ENCODE data around the gene CAMK1. TPM values are rescaled to one million over a fixed set of nuclear protein-coding genes. Genes with fewer than 3 reads are reported as not detected.
A peak's percentile ranks its signal among the peaks of the same experiment; 100 is the strongest.

Gene CAMK1
- total and polyA plus RNA-seq, 9 of the 15 experiments (the other 6 are each of a cell fraction or from before 2014, with no cell fraction given) = 0.23 to 10.7 (median 6.0) TPM

DNA sequence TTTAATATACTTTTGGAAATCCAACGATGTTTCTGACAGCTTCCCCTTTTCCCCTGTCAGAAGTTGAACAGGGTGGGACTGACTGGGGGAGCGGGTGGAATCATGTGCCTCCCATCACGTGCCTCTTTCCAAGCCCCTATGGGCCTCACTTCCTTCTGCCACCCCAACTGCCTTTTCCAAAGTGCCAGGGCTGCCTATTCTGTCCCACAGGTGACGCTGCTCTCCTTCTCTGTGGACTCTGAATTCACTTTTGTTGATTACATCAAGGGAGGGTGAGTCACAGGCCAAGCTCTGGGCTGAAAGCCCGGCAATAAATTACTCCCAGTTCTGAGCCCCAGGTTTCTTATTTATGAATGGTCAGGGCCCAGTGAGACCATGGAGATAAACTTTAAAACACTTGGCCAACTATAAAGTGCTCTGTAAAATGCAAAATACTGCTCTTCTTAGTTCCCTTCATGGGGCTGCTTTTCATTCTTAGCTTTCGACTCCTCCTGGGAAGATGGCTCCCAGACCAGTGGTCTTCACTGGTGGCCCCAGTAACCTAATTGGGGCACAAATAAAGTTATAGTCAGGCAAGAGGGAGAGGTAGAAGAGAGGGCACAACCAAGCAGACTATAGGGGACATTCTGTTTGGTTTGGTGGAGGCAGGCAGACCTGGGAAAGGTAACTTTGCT lies 53.8 kb downstream of the CAMK1 start (continued):
- TF ChIP-seq, protein P1, sequence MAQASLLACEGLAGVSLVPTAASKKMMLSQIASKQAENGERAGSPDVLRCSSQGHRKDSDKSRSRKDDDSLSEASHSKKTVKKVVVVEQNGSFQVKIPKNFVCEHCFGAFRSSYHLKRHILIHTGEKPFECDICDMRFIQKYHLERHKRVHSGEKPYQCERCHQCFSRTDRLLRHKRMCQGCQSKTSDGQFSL (CRISPR knock-in tag; IDR thresholded peaks at IDR 0.05) = no peak
- TF ChIP-seq, protein P1 (tag; IDR thresholded peaks at IDR 0.05) = peak in 1 of 2 experiments; percentile 22; a peak in 1 of 4 replicates
- TF ChIP-seq TCF7 (IDR thresholded peaks at IDR 0.05; ENCODE audit: borderline replicate concordance) = no peak
- TF ChIP-seq, protein P2, sequence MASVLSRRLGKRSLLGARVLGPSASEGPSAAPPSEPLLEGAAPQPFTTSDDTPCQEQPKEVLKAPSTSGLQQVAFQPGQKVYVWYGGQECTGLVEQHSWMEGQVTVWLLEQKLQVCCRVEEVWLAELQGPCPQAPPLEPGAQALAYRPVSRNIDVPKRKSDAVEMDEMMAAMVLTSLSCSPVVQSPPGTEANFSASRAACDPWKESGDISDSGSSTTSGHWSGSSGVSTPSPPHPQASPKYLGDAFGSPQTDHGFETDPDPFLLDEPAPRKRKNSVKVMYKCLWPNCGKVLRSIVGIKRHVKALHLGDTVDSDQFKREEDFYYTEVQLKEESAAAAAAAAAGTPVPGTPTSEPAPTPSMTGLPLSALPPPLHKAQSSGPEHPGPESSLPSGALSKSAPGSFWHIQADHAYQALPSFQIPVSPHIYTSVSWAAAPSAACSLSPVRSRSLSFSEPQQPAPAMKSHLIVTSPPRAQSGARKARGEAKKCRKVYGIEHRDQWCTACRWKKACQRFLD (CRISPR knock-in tag; IDR thresholded peaks at IDR 0.05) = no peak
- no peak for TF ChIP-seq SAFB (IDR thresholded peaks at IDR 0.05; ENCODE audit: borderline replicate concordance, low read depth, low read length)
- TF ChIP-seq SMC3 (conservative IDR thresholded peaks at IDR 0.05; ENCODE audit: insufficient read depth, low read depth, low read length) = peak; percentile 85
- no peak for TF ChIP-seq HNRNPLL (IDR thresholded peaks at IDR 0.05; ENCODE audit: low read depth, low read length, poor library complexity, severe bottlenecking)
- no peak for TF ChIP-seq ZBTB8A (IDR thresholded peaks at IDR 0.05; ENCODE audit: partially characterized antibody)
- no peak for TF ChIP-seq PHB (CRISPR knock-in tag; IDR thresholded peaks at IDR 0.05)
- TF ChIP-seq, protein P3, sequence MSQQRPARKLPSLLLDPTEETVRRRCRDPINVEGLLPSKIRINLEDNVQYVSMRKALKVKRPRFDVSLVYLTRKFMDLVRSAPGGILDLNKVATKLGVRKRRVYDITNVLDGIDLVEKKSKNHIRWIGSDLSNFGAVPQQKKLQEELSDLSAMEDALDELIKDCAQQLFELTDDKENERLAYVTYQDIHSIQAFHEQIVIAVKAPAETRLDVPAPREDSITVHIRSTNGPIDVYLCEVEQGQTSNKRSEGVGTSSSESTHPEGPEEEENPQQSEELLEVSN (IDR thresholded peaks at IDR 0.05; ENCODE audit: borderline replicate concordance in 1 of 2, extremely low read depth in 1 of 2, insufficient read depth in 1 of 2, insufficient read length in 1 of 2, low read depth in 1 of 2, low read length in 1 of 2, poor library complexity in 1 of 2, severe bottlenecking in 1 of 2) = no peak
- TF ChIP-seq CBX5 (IDR thresholded peaks at IDR 0.05; ENCODE audit: borderline replicate concordance, low read depth) = 0 out of 2 replicates have a peak, but pooled peaks have one; percentile 54
- TF ChIP-seq ZNF668 (CRISPR knock-in tag; IDR thresholded peaks at IDR 0.05) = 0 out of 2 replicates have a peak, but pooled peaks have one; percentile 55
- TF ChIP-seq CC2D1A (IDR thresholded peaks at IDR 0.05) = peak; percentile 87
- TF ChIP-seq, protein P4, sequence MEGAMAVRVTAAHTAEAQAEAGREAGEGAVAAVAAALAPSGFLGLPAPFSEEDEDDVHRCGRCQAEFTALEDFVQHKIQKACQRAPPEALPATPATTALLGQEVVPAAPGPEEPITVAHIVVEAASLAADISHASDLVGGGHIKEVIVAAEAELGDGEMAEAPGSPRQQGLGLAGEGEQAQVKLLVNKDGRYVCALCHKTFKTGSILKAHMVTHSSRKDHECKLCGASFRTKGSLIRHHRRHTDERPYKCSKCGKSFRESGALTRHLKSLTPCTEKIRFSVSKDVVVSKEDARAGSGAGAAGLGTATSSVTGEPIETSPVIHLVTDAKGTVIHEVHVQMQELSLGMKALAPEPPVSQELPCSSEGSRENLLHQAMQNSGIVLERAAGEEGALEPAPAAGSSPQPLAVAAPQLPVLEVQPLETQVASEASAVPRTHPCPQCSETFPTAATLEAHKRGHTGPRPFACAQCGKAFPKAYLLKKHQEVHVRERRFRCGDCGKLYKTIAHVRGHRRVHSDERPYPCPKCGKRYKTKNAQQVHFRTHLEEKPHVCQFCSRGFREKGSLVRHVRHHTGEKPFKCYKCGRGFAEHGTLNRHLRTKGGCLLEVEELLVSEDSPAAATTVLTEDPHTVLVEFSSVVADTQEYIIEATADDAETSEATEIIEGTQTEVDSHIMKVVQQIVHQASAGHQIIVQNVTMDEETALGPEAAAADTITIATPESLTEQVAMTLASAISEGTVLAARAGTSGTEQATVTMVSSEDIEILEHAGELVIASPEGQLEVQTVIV (CRISPR knock-in tag; IDR thresholded peaks at IDR 0.05; ENCODE audit: borderline replicate concordance) = no peak
- no peak for TF ChIP-seq TCF7L2 (IDR thresholded peaks at IDR 0.05; ENCODE audit: low read depth, low read length)
- TF ChIP-seq BCL6 (CRISPR knock-in tag; IDR thresholded peaks at IDR 0.05) = no peak
- TF ChIP-seq ZEB2 (IDR thresholded peaks at IDR 0.05) = peak; percentile 35; the same call in 1 of the 2 replicates
- TF ChIP-seq, protein P5, sequence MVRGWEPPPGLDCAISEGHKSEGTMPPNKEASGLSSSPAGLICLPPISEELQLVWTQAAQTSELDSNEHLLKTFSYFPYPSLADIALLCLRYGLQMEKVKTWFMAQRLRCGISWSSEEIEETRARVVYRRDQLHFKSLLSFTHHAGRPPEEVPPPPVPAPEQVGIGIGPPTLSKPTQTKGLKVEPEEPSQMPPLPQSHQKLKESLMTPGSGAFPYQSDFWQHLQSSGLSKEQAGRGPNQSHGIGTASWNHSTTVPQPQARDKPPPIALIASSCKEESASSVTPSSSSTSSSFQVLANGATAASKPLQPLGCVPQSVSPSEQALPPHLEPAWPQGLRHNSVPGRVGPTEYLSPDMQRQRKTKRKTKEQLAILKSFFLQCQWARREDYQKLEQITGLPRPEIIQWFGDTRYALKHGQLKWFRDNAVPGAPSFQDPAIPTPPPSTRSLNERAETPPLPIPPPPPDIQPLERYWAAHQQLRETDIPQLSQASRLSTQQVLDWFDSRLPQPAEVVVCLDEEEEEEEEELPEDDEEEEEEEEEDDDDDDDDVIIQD (CRISPR knock-in tag; IDR thresholded peaks at IDR 0.05) = no peak
- TF ChIP-seq STAT5A (IDR thresholded peaks at IDR 0.05; ENCODE audit: borderline replicate concordance, low read length) = no peak
- TF ChIP-seq NFE2 (IDR thresholded peaks at IDR 0.05; ENCODE audit: low read depth) = peak; percentile 30; the same call in 1 of the 2 replicates
- no peak for TF ChIP-seq RFX7 (CRISPR knock-in tag; IDR thresholded peaks at IDR 0.05)
